H1 (cell line): ENCODE data around the gene CNOT1. TPM values are rescaled to one million over a fixed set of nuclear protein-coding genes. Genes with fewer than 3 reads are reported as not detected.
A peak's percentile ranks its signal among the peaks of the same experiment; 100 is the strongest.

ENCODE experiments used
- CTCF ChIA-PET: fragments of 300-600 bp; sonication (Branson Sonifier 250); formaldehyde crosslinking; loops from one replicate; lab custom pipeline; 2021; ENCODE audit not compliant: partially characterized antibody; lab: Charles Lee
- POLR2A ChIA-PET: fragments of 300-600 bp; sonication (Branson Sonifier 250); formaldehyde crosslinking; loops from one replicate; lab custom pipeline; 2021; ENCODE audit warnings: inconsistent platforms; ENCODE audit not compliant: partially characterized antibody; lab: Charles Lee
- DNase-seq, 2 experiments: peaks; one replicate each; pipeline versions ENCODE4 v3.0.0 to v3.0.0-alpha.2; 2010 to 2022; ENCODE audit warnings: low spot score in 2 of 2, low read depth in 1 of 2, mixed read lengths in 1 of 2
- FAIRE-seq: peaks from 2 replicates; lab custom pipeline; 2011; peaks lifted over from hg19 to GRCh38; lab: Jason Lieb, UNC
- H2AFZ ChIP-seq: 2 replicates; pipeline ENCODE4 v1.8.1; 2012; ENCODE audit warnings: low read length, inconsistent platforms
- H2AK5ac ChIP-seq: 2 replicates; pipeline ENCODE4 v1.6.1; 2013; ENCODE audit warnings: low read depth, low read length
- H2BK120ac ChIP-seq: replicated peaks from 2 replicates; pipeline ENCODE3; 2013; ENCODE audit warnings: low read depth, low read length, inconsistent platforms
- H2BK12ac ChIP-seq: 2 replicates; pipeline ENCODE4 v1.6.1; 2013; ENCODE audit warnings: low read depth, low read length
- H2BK15ac ChIP-seq: 2 replicates; pipeline ENCODE4 v1.6.1; 2013; ENCODE audit warnings: low read length
- H2BK20ac ChIP-seq: 2 replicates; pipeline ENCODE4 v1.6.1; 2013; ENCODE audit warnings: low read length
- H2BK5ac ChIP-seq: 2 replicates; pipeline ENCODE4 v1.6.1; 2013; ENCODE audit warnings: low read depth, low read length
- H3K14ac ChIP-seq: 2 replicates; pipeline ENCODE4 v1.6.1; 2013; ENCODE audit warnings: inconsistent platforms; ENCODE audit not compliant: insufficient read length
- H3K18ac ChIP-seq: 2 replicates; pipeline ENCODE4 v1.6.1; 2013; ENCODE audit warnings: low read length; ENCODE audit errors: extremely low read depth
- H3K23ac ChIP-seq: 2 replicates; pipeline ENCODE4 v1.6.1; 2013; ENCODE audit warnings: inconsistent platforms; ENCODE audit not compliant: insufficient read length
- H3K23me2 ChIP-seq: 2 replicates; pipeline ENCODE4 v1.6.1; 2013; ENCODE audit warnings: low read depth, low read length
- H3K27ac ChIP-seq: 2 replicates; pipeline ENCODE4 v1.6.1; 2011; ENCODE audit warnings: low read depth, low read length, inconsistent platforms
- H3K27me3 ChIP-seq, 4 experiments: replicated peaks in 1 of 4; 1 replicate in 1 of 4; 2 replicates in 3 of 4; pipeline versions ENCODE4 v1.6.1 to v1.8.1; 2011 to 2013; ENCODE audit warnings: low read length in 3 of 4, mild to moderate bottlenecking in 3 of 4, inconsistent platforms in 2 of 4, mixed read lengths in 2 of 4, moderate library complexity in 1 of 4; ENCODE audit not compliant: control insufficient read depth in 3 of 4, insufficient read depth in 3 of 4; ENCODE audit errors: extremely low read depth in 1 of 4
- H3K36me3 ChIP-seq, 4 experiments: 2 replicates each; pipeline versions ENCODE4 v1.6.1 to v1.8.1; 2011 to 2013; ENCODE audit warnings: mild to moderate bottlenecking in 4 of 4, low read length in 3 of 4, moderate library complexity in 2 of 4, control low read depth in 1 of 4, inconsistent platforms in 1 of 4; ENCODE audit not compliant: insufficient read depth in 4 of 4, control insufficient read depth in 2 of 4
- H3K4ac ChIP-seq: replicated peaks from 2 replicates; pipeline ENCODE3; 2013; ENCODE audit warnings: low read length, low read depth, mixed read lengths, inconsistent platforms; ENCODE audit not compliant: insufficient read length
- H3K4me1 ChIP-seq, 4 experiments: replicated peaks in 1 of 4; 1 replicate in 1 of 4; 2 replicates in 3 of 4; pipeline versions ENCODE4 v1.6.1 to v1.8.1; 2011 to 2013; ENCODE audit warnings: low read length in 3 of 4, inconsistent platforms in 2 of 4, mixed read lengths in 1 of 4; ENCODE audit not compliant: insufficient read depth in 4 of 4, control insufficient read depth in 3 of 4
- H3K4me2 ChIP-seq, 2 experiments: 2 replicates each; pipeline versions ENCODE4 v1.6.1 to v1.8.1; 2011 to 2013; ENCODE audit warnings: low read depth in 2 of 2, low read length in 2 of 2, control low read depth in 1 of 2, inconsistent platforms in 1 of 2, mild to moderate bottlenecking in 1 of 2; ENCODE audit not compliant: insufficient read depth in 1 of 2
- H3K4me3 ChIP-seq, 4 experiments: fragments of 200-600, 300-600 bp in 1 of 4; sonication (generic), shearing (Covaris generic), sonication (Bioruptor Twin) in 1 of 4; 2 replicates each; pipeline versions ENCODE4 v1.5.1 to v1.8.1; 2011 to 2016; ENCODE audit warnings: low read length in 4 of 4, low read depth in 3 of 4, control low read depth in 2 of 4, inconsistent platforms in 2 of 4, mild to moderate bottlenecking in 2 of 4, mixed read lengths in 1 of 4, moderate library complexity in 1 of 4; ENCODE audit not compliant: insufficient read depth in 2 of 4; ENCODE audit errors: extremely low read depth in 1 of 4
- H3K56ac ChIP-seq: replicated peaks from 2 replicates; pipeline ENCODE3; 2013; ENCODE audit warnings: low read depth, mild to moderate bottlenecking, mixed read lengths, low read length, inconsistent platforms; ENCODE audit not compliant: insufficient read length
- H3K79me1 ChIP-seq: 2 replicates; pipeline ENCODE4 v1.6.1; 2013; ENCODE audit warnings: low read depth, low read length, control low read depth
- H3K79me2 ChIP-seq, 2 experiments: 2 replicates each; pipeline versions ENCODE4 v1.6.1 to v1.8.1; 2012 to 2013; ENCODE audit warnings: low read length in 2 of 2, mild to moderate bottlenecking in 2 of 2, inconsistent platforms in 1 of 2; ENCODE audit not compliant: insufficient read depth in 2 of 2, control insufficient read depth in 1 of 2
- H3K9ac ChIP-seq, 4 experiments: replicated peaks in 1 of 4; 1 replicate in 1 of 4; 2 replicates in 3 of 4; pipeline versions ENCODE4 v1.6.1 to v1.8.1; 2011 to 2013; ENCODE audit warnings: low read depth in 3 of 4, low read length in 3 of 4, control low read depth in 2 of 4, mild to moderate bottlenecking in 2 of 4, moderate library complexity in 2 of 4, inconsistent platforms in 1 of 4; ENCODE audit errors: extremely low read depth in 1 of 4
- H3K9me3 ChIP-seq, 2 experiments: 2 replicates each; pipeline versions ENCODE4 v1.6.1 to v1.8.1; 2012 to 2013; ENCODE audit warnings: mild to moderate bottlenecking in 2 of 2, moderate library complexity in 2 of 2, control low read depth in 1 of 2, inconsistent platforms in 1 of 2, low read depth in 1 of 2, low read length in 1 of 2, mixed read lengths in 1 of 2; ENCODE audit not compliant: insufficient read depth in 2 of 2
- H4K20me1 ChIP-seq, 2 experiments: replicated peaks in 1 of 2; 2 replicates each; pipeline versions ENCODE3 to v1.8.1; 2011 to 2013; ENCODE audit warnings: inconsistent platforms in 2 of 2, low read length in 2 of 2, mild to moderate bottlenecking in 1 of 2; ENCODE audit not compliant: insufficient read depth in 2 of 2, control insufficient read depth in 1 of 2
- H4K5ac ChIP-seq: 2 replicates; pipeline ENCODE4 v1.6.1; 2013; ENCODE audit warnings: low read length, low read depth, mixed read lengths, inconsistent platforms; ENCODE audit not compliant: insufficient read length
- H4K8ac ChIP-seq: 2 replicates; pipeline ENCODE4 v1.8.0; 2013; ENCODE audit warnings: mild to moderate bottlenecking, moderate library complexity, low read length, inconsistent platforms; ENCODE audit not compliant: insufficient read depth; ENCODE audit errors: extremely low read depth
- H4K91ac ChIP-seq: replicated peaks from 2 replicates; pipeline ENCODE3; 2013; ENCODE audit warnings: low read length, mixed read lengths, inconsistent platforms; ENCODE audit not compliant: insufficient read length
- GTF2F1 ChIP-seq: IDR thresholded peaks from 2 replicates; pipeline ENCODE4 v1.6.1; 2012; ENCODE audit warnings: low read depth, low read length, improper control_type of control experiment, borderline replicate concordance
- whole genome bisulfite sequencing, 2 experiments: shearing (Covaris generic) in 1 of 2; methylation state at CpG; one replicate each; pipeline versions ENCODE4 v1.1.6 to v1.1.7; 2013 to 2015; ENCODE audit warnings: low lambda C conversion rate in 2 of 2, mixed read lengths in 2 of 2, inconsistent platforms in 1 of 2, low coverage in 1 of 2, missing lambda C conversion rate in 1 of 2; ENCODE audit not compliant: insufficient replicate concordance in 2 of 2, insufficient coverage in 1 of 2, insufficient read length in 1 of 2; ENCODE audit errors: extremely low coverage in 1 of 2, missing lambda C conversion rate in 1 of 2; 5-methylcytosine and 5-hydroxymethylcytosine counted together
- polyA plus RNA-seq, 7 experiments: library from polyadenylated mRNA; depleted of rRNA in 3 of 7; stranded (reverse) in 5 of 7; unstranded in 2 of 7; fragments of >200 nt in 5 of 7; fragments of 200-250 nt in 2 of 7; gene quantifications; 1 replicate in 5 of 7; 2 replicates in 1 of 7; 4 replicates in 1 of 7; pipeline versions ENCODE4 v1.2.1 to v1.2.3, GENCODE V29; 2011 to 2013; ENCODE audit warnings: missing spikeins in 2 of 7, mixed read lengths in 2 of 7
- total RNA-seq: library from RNA; stranded (reverse); fragmentation: NEBNext Ultra II Directional; extraction: Animal tissue kit (Norgen Biotek cat#: 25700); gene quantifications from 2 replicates; pipeline ENCODE4 v1.2.1, GENCODE V29; 2021
- TF ChIP-seq, protein P1 (sequence below), 3 experiments: IDR thresholded peaks; 1 replicate in 2 of 3; 2 replicates in 1 of 3; pipeline versions ENCODE4 v1.5.1 to v1.6.1; 2011; ENCODE audit warnings: low read length in 3 of 3, mild to moderate bottlenecking in 3 of 3, inconsistent platforms in 2 of 3, low read depth in 1 of 3, moderate library complexity in 1 of 3; ENCODE audit not compliant: insufficient read depth in 1 of 3; ENCODE audit errors: control extremely low read depth in 1 of 3

CNOT1 gene
- total and polyA plus RNA-seq, 2 of the 8 experiments (the other 6 are each of a cell fraction or from before 2014, with no cell fraction given): 306 to 319 TPM

DNA sequence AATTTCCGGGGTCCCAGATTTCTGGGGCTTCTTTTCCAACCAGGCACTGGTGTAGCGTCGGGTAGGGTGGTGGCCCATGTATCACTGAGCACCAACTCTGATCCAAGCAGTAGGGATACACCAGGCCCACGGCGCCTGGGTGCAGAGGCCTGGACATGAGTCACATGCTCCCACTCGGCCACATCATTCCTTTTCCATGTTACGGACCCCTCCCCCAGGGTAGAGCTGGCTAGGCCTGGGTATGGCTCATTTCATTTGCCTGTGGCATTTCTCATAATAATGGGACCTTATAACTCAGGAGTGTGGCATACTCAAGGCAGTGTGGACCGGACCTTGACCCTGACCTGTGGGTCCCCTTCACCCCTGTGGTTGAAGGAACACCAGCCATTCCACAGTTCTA lies 147.7 kb downstream of the CNOT1 start:
- CTCF ChIA-PET: interaction anchor here (1.0 to 1.4 kb wide), 2 partner anchors 145 to 151 kb away, joined by 3 read pairs; no protein-coding TSS in a partner anchor
- Histone ChIP-seq H3K36me3 (no peaks in the 10 kb centered on the region), H3K4me3 (no peak overlapping the region), H3K14ac (no peak overlapping the region), H4K20me1 (no peaks in the 10 kb centered on the region), H2BK15ac (no peak overlapping the region), H3K4me2 (no peak overlapping the region), H3K4ac (no peak overlapping the region), H2BK5ac (no peak overlapping the region), H2AFZ (no peak overlapping the region), H3K4me1 (peaks cover 0 to 3% (median 0%) of the 10 kb centered on the region in 4 experiments; a peak in 2 of 7 replicates), H3K9ac (no peak overlapping the region), H2BK120ac (no peak overlapping the region), H3K9me3 (no peaks in the 10 kb centered on the region), H3K56ac (no peak overlapping the region), H3K18ac (no peak overlapping the region), H3K79me2 (no peaks in the 10 kb centered on the region), H3K27me3 (no peaks in the 10 kb centered on the region; a peak in 1 of 7 replicates), H3K79me1 (no peaks in the 10 kb centered on the region), H4K91ac (no peak overlapping the region), H4K5ac (no peak overlapping the region), H2BK12ac (no peak overlapping the region), H2BK20ac (no peak overlapping the region), H3K27ac (no peak overlapping the region), H2AK5ac (peak overlapping the region; percentile 65; the same call in 1 of the 2 replicates), H3K23me2 (no peaks in the 10 kb centered on the region), H3K23ac (no peak overlapping the region), H4K8ac (no peak overlapping the region)
- FAIRE-seq: no peak
- WGBS, 2 experiments: 76% methylated on average over 8 of the region's 8 CpGs; no CpG with 5 or more reads in 1 of the 2 experiments
- POLR2A ChIA-PET: no interaction called here
- DNase-seq: no peak
- no peak for TF ChIP-seq GTF2F1
- TF ChIP-seq, protein P1, sequence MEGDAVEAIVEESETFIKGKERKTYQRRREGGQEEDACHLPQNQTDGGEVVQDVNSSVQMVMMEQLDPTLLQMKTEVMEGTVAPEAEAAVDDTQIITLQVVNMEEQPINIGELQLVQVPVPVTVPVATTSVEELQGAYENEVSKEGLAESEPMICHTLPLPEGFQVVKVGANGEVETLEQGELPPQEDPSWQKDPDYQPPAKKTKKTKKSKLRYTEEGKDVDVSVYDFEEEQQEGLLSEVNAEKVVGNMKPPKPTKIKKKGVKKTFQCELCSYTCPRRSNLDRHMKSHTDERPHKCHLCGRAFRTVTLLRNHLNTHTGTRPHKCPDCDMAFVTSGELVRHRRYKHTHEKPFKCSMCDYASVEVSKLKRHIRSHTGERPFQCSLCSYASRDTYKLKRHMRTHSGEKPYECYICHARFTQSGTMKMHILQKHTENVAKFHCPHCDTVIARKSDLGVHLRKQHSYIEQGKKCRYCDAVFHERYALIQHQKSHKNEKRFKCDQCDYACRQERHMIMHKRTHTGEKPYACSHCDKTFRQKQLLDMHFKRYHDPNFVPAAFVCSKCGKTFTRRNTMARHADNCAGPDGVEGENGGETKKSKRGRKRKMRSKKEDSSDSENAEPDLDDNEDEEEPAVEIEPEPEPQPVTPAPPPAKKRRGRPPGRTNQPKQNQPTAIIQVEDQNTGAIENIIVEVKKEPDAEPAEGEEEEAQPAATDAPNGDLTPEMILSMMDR (IDR thresholded peaks at IDR 0.05; ENCODE audit: control extremely low read depth in 1 of 3, insufficient read depth in 1 of 3, low read depth in 1 of 3, low read length in 3 of 3): no peak
